Activated effector memory CD4-positive, alpha-beta T cell treated with anti-CD3 and anti-CD28 coated beads, Interleukin-2, amount 50 U/mL, for 16 hours (primary cell): ENCODE data around the gene UBP1.
"Not testable (repeated sequence)": the region's sequence is repeated elsewhere in the genome, so short reads cannot be mapped to it uniquely, and the experiment has no call there.

ENCODE experiments used
- DNase-seq: peaks from one replicate; pipeline ENCODE4 v3.0.0-alpha.2; 2020

The UBP1 gene

GRCh38 chr3:33430571-33430970, 9.6 kb downstream of the UBP1 start:
- no peak for DNase-seq

GRCh38 chr3:33430061-33430460, 10.1 kb downstream of the UBP1 start:
- DNase-seq: no peak

GRCh38 chr3:33429306-33429705, 10.9 kb downstream of the UBP1 start:
- DNase-seq: not testable (repeated sequence)

- no peak for DNase-seq
Observed at GRCh38 chr3:33428734-33429133, 11.5 kb downstream of the UBP1 start.

- DNase-seq: no peak
Observed at GRCh38 chr3:33426630-33427317, 13.4 kb downstream of the UBP1 start.

- no peak for DNase-seq
Observed at GRCh38 chr3:33426068-33426467, 14.1 kb downstream of the UBP1 start.

- DNase-seq: no peak
Observed at GRCh38 chr3:33425453-33425852, 14.8 kb downstream of the UBP1 start.

- no peak for DNase-seq
Observed at GRCh38 chr3:33424606-33425452, 15.4 kb downstream of the UBP1 start.

- no peak for DNase-seq
Observed at GRCh38 chr3:33420966-33421365, 19.2 kb downstream of the UBP1 start.

- no peak for DNase-seq
Observed at GRCh38 chr3:33419948-33420347, 20.3 kb downstream of the UBP1 start.

GRCh38 chr3:33417066-33417673, 23.0 kb downstream of the UBP1 start:
- DNase-seq: no peak

GRCh38 chr3:33410816-33411215, 29.4 kb downstream of the UBP1 start:
- DNase-seq: not testable (repeated sequence)

- DNase-seq: no peak
Observed at GRCh38 chr3:33403756-33404155, 36.4 kb downstream of the UBP1 start.

GRCh38 chr3:33402936-33403335, 37.3 kb downstream of the UBP1 start:
- DNase-seq: no peak

- DNase-seq: no peak
Observed at GRCh38 chr3:33401781-33402180, 38.4 kb downstream of the UBP1 start.

- DNase-seq: no peak
Observed at GRCh38 chr3:33398410-33398809, 41.8 kb downstream of the UBP1 start.

- no peak for DNase-seq
Observed at GRCh38 chr3:33395900-33396299, 44.3 kb downstream of the UBP1 start.

- DNase-seq: no peak
Observed at GRCh38 chr3:33394403-33395054, 45.7 kb downstream of the UBP1 start.

- no peak for DNase-seq
Observed at GRCh38 chr3:33392703-33393125, 47.5 kb downstream of the UBP1 start.

GRCh38 chr3:33392144-33392543, 48.1 kb downstream of the UBP1 start:
- DNase-seq: no peak

- no peak for DNase-seq
Observed at GRCh38 chr3:33391255-33391995, 48.8 kb downstream of the UBP1 start.

- no peak for DNase-seq
Observed at GRCh38 chr3:33389908-33390307, 50.3 kb downstream of the UBP1 start.
